ENCODE results near the gene ZNF652.

The ZNF652 gene

GRCh38 chr17:49361129-49361901 lies 735 bp downstream of the ZNF652 start:
- FAIRE-seq = peak; percentile 68
- no peak for DNase-seq (ENCODE audit: extremely low spot score, insufficient read length, low read depth)

GRCh38 chr17:49360796-49361128 lies 1.3 kb downstream of the ZNF652 start:
- FAIRE-seq = no peak
- no peak for DNase-seq (ENCODE audit: extremely low spot score, insufficient read length, low read depth)

- FAIRE-seq = no peak
- no peak for DNase-seq (ENCODE audit: extremely low spot score, insufficient read length, low read depth)
Measured at GRCh38 chr17:49359990-49360795, 1.9 kb downstream of the ZNF652 start.

- peak; percentile 95 for FAIRE-seq
- no peak for DNase-seq (ENCODE audit: extremely low spot score, insufficient read length, low read depth)
Measured at GRCh38 chr17:49358641-49359247, 3.3 kb downstream of the ZNF652 start.

GRCh38 chr17:49357516-49357915 lies 4.5 kb downstream of the ZNF652 start:
- DNase-seq (ENCODE audit: extremely low spot score, insufficient read length, low read depth) (no peak), FAIRE-seq (no peak)

GRCh38 chr17:49356320-49356719 lies 5.7 kb downstream of the ZNF652 start:
- DNase-seq (ENCODE audit: extremely low spot score, insufficient read length, low read depth) (no peak), FAIRE-seq (no peak)

GRCh38 chr17:49353607-49354006 lies 8.4 kb downstream of the ZNF652 start:
- FAIRE-seq = no peak
- no peak for DNase-seq (ENCODE audit: extremely low spot score, insufficient read length, low read depth)

GRCh38 chr17:49352587-49353154 lies 9.4 kb downstream of the ZNF652 start:
- no peak for FAIRE-seq

GRCh38 chr17:49351572-49352140 lies 10.4 kb downstream of the ZNF652 start:
- no peak for FAIRE-seq

More at GRCh38 chr17:49352587-49353154, 9.4 kb downstream of the ZNF652 start:
- DNase-seq (ENCODE audit: extremely low spot score, insufficient read length, low read depth) = no peak

GRCh38 chr17:49349541-49349940 lies 12.5 kb downstream of the ZNF652 start:
- no peak for DNase-seq (ENCODE audit: extremely low spot score, insufficient read length, low read depth)
- no peak for FAIRE-seq

More at GRCh38 chr17:49351572-49352140, 10.4 kb downstream of the ZNF652 start:
- DNase-seq (ENCODE audit: extremely low spot score, insufficient read length, low read depth) = no peak

GRCh38 chr17:49344914-49345313 lies 17.1 kb downstream of the ZNF652 start:
- FAIRE-seq = no peak
- no peak for DNase-seq (ENCODE audit: extremely low spot score, insufficient read length, low read depth)

GRCh38 chr17:49343273-49343672 lies 18.8 kb downstream of the ZNF652 start:
- DNase-seq (ENCODE audit: extremely low spot score, insufficient read length, low read depth) = no peak
- peak; percentile 60 for FAIRE-seq

- no peak for DNase-seq (ENCODE audit: extremely low spot score, insufficient read length, low read depth)
- FAIRE-seq = no peak
Measured at GRCh38 chr17:49342575-49342936, 19.5 kb downstream of the ZNF652 start.

GRCh38 chr17:49341356-49341755 lies 20.7 kb downstream of the ZNF652 start:
- FAIRE-seq (peak; percentile 55), DNase-seq (ENCODE audit: extremely low spot score, insufficient read length, low read depth) (no peak)

- FAIRE-seq (no peak), DNase-seq (ENCODE audit: extremely low spot score, insufficient read length, low read depth) (no peak)
Measured at GRCh38 chr17:49339354-49339753, 22.7 kb downstream of the ZNF652 start.

GRCh38 chr17:49338883-49339282 lies 23.2 kb downstream of the ZNF652 start:
- no peak for FAIRE-seq
- no peak for DNase-seq (ENCODE audit: extremely low spot score, insufficient read length, low read depth)

- no peak for DNase-seq (ENCODE audit: extremely low spot score, insufficient read length, low read depth)
- FAIRE-seq = no peak
Measured at GRCh38 chr17:49337884-49338283, 24.2 kb downstream of the ZNF652 start.

- FAIRE-seq (no peak), DNase-seq (ENCODE audit: extremely low spot score, insufficient read length, low read depth) (no peak)
Measured at GRCh38 chr17:49334744-49335512, 27.1 kb downstream of the ZNF652 start.

- FAIRE-seq (no peak), DNase-seq (ENCODE audit: extremely low spot score, insufficient read length, low read depth) (no peak)
Measured at GRCh38 chr17:49333804-49334203, 28.2 kb downstream of the ZNF652 start.
